Brain microvascular endothelial cell (primary cell): Measurements from ENCODE around the gene ASXL2.

Experiments used
- DNase-seq: peaks from one replicate; pipeline ENCODE4 v3.0.0-alpha.2; 2020
- H3K27ac ChIP-seq: fragments of 250-450 bp; sonication (Bioruptor Pico); 2 replicates; pipeline ENCODE4 v1.5.1; 2020; ENCODE audit warnings: mild to moderate bottlenecking, moderate library complexity
- H3K27me3 ChIP-seq: fragments of 250-450 bp; sonication (Bioruptor Pico); replicated peaks from 2 replicates; pipeline ENCODE4 v1.5.1; 2020; ENCODE audit warnings: mild to moderate bottlenecking
- H3K36me3 ChIP-seq: fragments of 250-450 bp; sonication (Bioruptor Pico); replicated peaks from 2 replicates; pipeline ENCODE4 v1.5.1; 2020; ENCODE audit warnings: mild to moderate bottlenecking
- H3K4me3 ChIP-seq: 2 replicates; pipeline ENCODE4 v1.5.1; 2011; ENCODE audit warnings: low read depth, mild to moderate bottlenecking, control low read depth, low read length, moderate library complexity
- in situ Hi-C: cut with HindIII; loops from 2 replicates; pipeline ENCODE4 v1.10.0; 2017; ENCODE audit warnings: low sequenced_read_pairs, low pct_ligation_motif_present
- TF ChIP-seq, protein P1 (sequence below): IDR thresholded peaks from 2 replicates; pipeline ENCODE4 v1.5.1; 2011; ENCODE audit warnings: low read depth, mild to moderate bottlenecking, moderate library complexity, low read length, control low read depth, inconsistent platforms; ENCODE audit errors: missing control alignments

Gene ASXL2

DNA sequence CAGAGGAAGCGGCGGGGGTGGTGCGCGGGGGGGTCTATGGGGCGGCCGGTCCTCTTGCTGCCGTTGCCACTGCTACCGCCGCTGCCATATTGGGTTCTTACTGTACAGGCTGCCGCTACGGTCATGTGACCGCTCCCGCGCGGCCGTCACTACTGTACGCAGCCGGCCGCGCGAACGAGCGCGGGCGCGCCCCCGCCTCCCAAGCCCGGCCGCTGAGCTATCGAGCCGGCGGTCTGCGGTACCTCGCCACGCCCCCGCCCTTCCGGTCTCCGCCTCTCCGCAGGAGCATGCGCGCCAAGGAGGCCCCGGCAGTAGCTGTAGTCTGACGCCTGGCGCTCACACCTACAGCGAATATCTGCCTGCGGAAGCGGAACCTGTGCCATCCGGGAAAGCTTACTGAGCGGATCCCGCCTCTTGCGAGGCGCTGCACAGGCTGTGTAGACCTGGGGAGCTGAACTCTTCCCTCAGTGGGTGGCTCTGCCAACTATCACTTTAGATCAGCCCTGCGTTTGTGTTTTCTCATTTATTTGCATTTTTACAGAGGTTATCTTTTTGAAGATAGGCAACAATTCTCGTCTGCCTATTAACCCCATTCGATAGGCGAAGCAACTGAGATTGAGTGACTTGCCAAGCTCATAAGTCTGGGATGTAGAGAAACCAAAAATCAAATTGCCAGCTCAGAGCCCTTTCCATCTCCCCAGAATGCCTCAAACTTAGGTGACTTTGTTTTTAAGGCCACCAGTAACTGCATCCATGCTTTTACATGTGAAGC is at the start of gene ASXL2:
ASXL2 (minus strand) TSS at position 127 of the 772 bp plus-strand sequence. CDS start 265 bp downstream, outside the sequence.
- DNase-seq, result peak; percentile 97
- in situ Hi-C loops, result no loop called here
- TF ChIP-seq, protein P1, sequence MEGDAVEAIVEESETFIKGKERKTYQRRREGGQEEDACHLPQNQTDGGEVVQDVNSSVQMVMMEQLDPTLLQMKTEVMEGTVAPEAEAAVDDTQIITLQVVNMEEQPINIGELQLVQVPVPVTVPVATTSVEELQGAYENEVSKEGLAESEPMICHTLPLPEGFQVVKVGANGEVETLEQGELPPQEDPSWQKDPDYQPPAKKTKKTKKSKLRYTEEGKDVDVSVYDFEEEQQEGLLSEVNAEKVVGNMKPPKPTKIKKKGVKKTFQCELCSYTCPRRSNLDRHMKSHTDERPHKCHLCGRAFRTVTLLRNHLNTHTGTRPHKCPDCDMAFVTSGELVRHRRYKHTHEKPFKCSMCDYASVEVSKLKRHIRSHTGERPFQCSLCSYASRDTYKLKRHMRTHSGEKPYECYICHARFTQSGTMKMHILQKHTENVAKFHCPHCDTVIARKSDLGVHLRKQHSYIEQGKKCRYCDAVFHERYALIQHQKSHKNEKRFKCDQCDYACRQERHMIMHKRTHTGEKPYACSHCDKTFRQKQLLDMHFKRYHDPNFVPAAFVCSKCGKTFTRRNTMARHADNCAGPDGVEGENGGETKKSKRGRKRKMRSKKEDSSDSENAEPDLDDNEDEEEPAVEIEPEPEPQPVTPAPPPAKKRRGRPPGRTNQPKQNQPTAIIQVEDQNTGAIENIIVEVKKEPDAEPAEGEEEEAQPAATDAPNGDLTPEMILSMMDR, result no peak
- no peaks in the 10 kb centered on the region for H3K27me3 ChIP-seq
- no peaks in the 10 kb centered on the region for H3K36me3 ChIP-seq
- peak within 1 kb of the TSS; percentile 91 for H3K27ac ChIP-seq
- H3K4me3 ChIP-seq, result peak within 1 kb of the TSS; percentile 98

DNA sequence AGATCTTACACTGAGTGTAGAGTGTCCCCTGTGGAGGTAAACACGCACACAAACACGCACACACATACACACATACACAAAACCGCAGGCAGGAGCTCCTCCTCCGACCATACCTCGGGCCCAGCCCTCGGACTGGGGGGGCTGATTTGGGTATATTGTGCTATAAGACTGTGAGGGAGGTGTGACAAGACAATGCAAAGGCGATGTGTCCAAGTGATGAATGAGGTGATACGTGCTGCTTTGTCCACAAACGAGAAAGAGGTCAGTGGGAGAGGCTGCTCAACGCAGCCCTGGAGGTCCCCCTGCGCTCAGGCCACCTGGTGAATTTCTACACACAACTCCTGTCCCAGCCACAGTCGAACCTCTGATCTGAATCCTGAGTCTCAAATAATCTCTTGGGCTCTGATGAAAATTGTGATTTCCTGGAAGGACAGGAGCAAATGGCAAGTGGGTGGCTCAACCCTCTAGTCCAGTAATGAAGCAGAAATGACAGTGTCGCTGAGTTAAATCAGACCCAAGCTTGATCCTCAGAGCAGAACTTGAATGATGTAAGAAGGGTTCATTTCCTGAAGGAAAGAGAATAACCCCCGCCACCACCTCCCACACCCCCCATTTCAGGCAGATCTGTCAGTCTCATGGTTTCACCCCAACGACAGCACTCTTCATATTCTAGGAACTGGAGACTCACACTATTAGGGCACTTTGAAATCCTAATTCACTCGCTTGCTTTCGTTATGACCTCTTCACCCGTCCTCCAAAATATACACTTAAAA is 48.9 kb upstream of the ASXL2 start:
- Histone ChIP-seq H3K36me3 (no peaks in the 10 kb centered on the region), H3K27me3 (no peaks in the 10 kb centered on the region), H3K4me3 (no peak overlapping the region), H3K27ac (no peak overlapping the region)
- DNase-seq, result no peak
- in situ Hi-C loops, result no loop called here
- TF ChIP-seq, protein P1, result no peak

DNA sequence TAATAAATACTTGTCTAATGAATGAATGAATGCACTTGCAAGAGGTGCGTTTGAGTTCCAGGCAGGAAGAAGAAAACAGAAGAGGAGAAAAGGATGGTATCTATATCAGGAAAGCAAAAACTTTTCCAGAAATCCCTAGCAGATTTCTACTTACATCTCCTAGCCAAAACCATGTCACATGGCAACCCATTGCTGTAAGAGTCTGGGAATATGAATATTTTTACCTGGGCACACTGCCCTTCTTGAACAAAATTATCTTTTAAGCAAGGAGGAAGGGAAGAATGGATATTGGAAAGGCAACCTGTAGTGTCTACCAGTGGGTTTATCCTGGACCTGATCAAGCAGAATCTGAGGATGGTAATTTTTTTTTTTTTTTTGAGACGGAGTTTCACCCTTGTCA is 44.2 kb upstream of the ASXL2 start:
- in situ Hi-C loops, result no loop called here
- TF ChIP-seq, protein P1, result no peak
- no peak for DNase-seq

DNA sequence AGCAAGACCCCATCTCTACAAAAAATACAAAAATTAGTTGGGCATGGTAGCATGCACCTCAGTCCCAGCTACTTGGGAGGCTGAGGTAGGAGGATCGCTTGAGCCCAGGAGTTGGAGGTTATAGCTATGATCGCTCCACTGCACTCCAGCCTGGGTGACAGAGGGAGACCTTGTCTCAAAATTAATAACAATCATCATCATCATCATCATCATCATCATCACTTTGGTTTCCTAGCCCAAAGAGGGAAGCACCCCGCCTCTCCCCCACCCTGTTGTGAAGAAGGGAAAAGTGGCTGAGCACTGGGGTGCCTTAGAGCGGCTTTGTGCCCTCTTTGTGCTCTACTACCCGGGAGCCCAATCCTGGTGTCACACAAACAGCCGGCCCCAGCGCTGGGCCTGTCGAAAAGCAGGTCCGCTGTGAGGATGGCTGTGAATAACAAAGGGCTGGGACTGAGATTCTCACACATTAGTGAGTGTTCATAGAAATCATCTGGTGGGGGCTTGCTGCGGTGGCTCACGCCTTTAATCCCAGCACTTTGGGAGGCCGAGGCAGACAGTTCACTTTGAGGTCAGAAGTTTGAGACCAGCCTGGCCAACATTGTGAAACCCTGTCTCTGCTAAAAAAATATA is 42.6 kb upstream of the ASXL2 start:
- no peaks in the 10 kb centered on the region for H3K36me3 ChIP-seq
- no peak for DNase-seq
- no peaks in the 10 kb centered on the region for H3K27me3 ChIP-seq
- in situ Hi-C loops, result no loop called here
- H3K27ac ChIP-seq, result no peak overlapping the region
- H3K4me3 ChIP-seq, result no peak overlapping the region
- TF ChIP-seq, protein P1, result no peak

More for the DNA sequence above, 44.2 kb upstream of the ASXL2 start:
- H3K27me3 ChIP-seq, result no peaks in the 10 kb centered on the region
- H3K4me3 ChIP-seq, result no peak overlapping the region
- H3K27ac ChIP-seq, result no peak overlapping the region
- no peaks in the 10 kb centered on the region for H3K36me3 ChIP-seq

DNA sequence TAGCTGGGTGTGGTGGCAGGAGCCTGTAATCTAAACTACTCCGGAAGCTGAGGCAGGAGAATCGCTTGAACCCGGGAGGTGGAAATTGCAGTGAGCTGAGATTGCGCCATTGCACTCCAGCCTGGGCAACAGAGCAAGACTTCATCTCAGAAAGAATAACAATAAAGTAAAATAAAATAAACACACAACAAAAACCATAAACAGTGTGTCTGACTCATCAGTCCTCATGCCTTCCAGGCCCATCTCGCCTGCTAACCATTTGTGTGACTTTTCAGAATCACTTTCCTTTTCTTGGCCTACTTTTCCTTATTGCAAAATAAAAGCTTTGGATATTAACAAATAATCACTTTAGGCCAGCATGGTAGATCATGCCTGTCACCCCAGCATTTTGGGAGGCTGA is 42.0 kb upstream of the ASXL2 start:
- H3K27ac ChIP-seq, result no peak overlapping the region
- H3K36me3 ChIP-seq, result no peaks in the 10 kb centered on the region
- no peaks in the 10 kb centered on the region for H3K27me3 ChIP-seq
- TF ChIP-seq, protein P1, result no peak
- no peak overlapping the region for H3K4me3 ChIP-seq
- in situ Hi-C loops, result no loop called here
- no peak for DNase-seq
